AG09309 (cell line): Measurements from ENCODE around the gene ALG2.

Experiments used
- DNase-seq: peaks from one replicate; pipeline ENCODE4 v3.0.0-alpha.2; 2010; ENCODE audit warnings: low read depth
- H3K4me3 ChIP-seq: 2 replicates; pipeline ENCODE4 v1.5.1; 2011; ENCODE audit warnings: mild to moderate bottlenecking, low read depth, low read length, moderate library complexity; ENCODE audit not compliant: control insufficient read depth
- TF ChIP-seq, protein P1 (sequence below): IDR thresholded peaks from 2 replicates; pipeline ENCODE4 v1.5.1; 2011; ENCODE audit warnings: mild to moderate bottlenecking, low read depth, low read length, inconsistent platforms; ENCODE audit not compliant: insufficient read depth, control insufficient read depth; ENCODE audit errors: missing control alignments

Gene ALG2

DNA sequence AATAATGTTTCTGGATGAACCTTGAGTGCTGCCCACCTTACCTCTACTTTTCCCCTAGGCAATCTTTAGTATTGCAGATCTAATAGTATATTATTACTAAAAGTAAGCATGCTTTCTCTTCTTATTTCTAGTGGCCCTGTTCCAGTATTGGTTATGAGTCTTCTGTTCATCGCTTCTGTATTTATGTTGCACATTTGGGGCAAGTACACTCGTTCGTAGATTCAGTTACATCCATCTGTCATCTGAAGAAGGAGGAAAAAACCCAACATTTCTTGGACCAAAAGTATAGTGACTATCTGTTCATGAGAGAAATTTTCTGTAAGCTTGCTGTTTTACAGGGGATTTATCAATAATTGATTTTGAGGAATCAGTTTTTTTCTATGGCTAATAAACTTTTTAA is 8.5 kb upstream of the ALG2 start:
- DNase-seq, result no peak
- no peak overlapping the region for H3K4me3 ChIP-seq
- TF ChIP-seq, protein P1, sequence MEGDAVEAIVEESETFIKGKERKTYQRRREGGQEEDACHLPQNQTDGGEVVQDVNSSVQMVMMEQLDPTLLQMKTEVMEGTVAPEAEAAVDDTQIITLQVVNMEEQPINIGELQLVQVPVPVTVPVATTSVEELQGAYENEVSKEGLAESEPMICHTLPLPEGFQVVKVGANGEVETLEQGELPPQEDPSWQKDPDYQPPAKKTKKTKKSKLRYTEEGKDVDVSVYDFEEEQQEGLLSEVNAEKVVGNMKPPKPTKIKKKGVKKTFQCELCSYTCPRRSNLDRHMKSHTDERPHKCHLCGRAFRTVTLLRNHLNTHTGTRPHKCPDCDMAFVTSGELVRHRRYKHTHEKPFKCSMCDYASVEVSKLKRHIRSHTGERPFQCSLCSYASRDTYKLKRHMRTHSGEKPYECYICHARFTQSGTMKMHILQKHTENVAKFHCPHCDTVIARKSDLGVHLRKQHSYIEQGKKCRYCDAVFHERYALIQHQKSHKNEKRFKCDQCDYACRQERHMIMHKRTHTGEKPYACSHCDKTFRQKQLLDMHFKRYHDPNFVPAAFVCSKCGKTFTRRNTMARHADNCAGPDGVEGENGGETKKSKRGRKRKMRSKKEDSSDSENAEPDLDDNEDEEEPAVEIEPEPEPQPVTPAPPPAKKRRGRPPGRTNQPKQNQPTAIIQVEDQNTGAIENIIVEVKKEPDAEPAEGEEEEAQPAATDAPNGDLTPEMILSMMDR, result no peak

GRCh38 chr9:99226054-99226453 is 4.3 kb upstream of the ALG2 start:
- H3K4me3 ChIP-seq, result no peak overlapping the region
- TF ChIP-seq, protein P1, result no peak
- no peak for DNase-seq

- no peak overlapping the region for H3K4me3 ChIP-seq
- no peak for DNase-seq
- TF ChIP-seq, protein P1, result no peak
Observed at GRCh38 chr9:99224445-99224844, 2.7 kb upstream of the ALG2 start.

- no peak for DNase-seq
- TF ChIP-seq, protein P1, result no peak
- peak overlapping the region; percentile 62 for H3K4me3 ChIP-seq
Observed at GRCh38 chr9:99222416-99223270, 901 bp upstream of the ALG2 start.

GRCh38 chr9:99221266-99221620 is 499 bp downstream of the ALG2 start:
- DNase-seq, result no peak
- H3K4me3 ChIP-seq, result peak overlapping the region; percentile 62
- TF ChIP-seq, protein P1, result no peak

DNA sequence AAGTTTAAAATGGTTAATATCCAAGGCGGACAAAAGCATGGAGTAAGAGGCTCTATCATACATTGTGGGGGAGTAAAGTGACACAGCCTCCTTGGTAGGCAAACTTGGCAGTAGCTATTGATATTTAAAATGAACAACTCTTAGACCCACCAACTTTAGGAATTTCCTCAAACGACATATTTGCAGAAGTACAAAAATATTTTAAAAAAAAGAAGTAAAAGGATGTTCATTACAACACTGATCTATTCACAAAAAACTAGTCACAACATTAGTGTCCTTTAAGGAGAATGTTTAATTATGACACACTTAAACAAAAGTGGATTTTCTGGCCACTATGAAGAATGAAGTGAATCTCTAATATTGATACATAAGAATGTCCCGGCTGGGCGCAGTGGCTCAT is 1.7 kb downstream of the ALG2 start:
- H3K4me3 ChIP-seq, result no peak overlapping the region
- TF ChIP-seq, protein P1, result no peak
- DNase-seq, result no peak
